NCI-H2196 treated with DMSO at 0.1 percent for 48 hours (cell line): ENCODE data around the gene LHPP.

Experiments
- DNase-seq: peaks from one replicate; lab custom pipeline; 2025; ENCODE audit not compliant: unreplicated experiment; lab: John Stamatoyannopoulos, UW

The LHPP gene

DNA sequence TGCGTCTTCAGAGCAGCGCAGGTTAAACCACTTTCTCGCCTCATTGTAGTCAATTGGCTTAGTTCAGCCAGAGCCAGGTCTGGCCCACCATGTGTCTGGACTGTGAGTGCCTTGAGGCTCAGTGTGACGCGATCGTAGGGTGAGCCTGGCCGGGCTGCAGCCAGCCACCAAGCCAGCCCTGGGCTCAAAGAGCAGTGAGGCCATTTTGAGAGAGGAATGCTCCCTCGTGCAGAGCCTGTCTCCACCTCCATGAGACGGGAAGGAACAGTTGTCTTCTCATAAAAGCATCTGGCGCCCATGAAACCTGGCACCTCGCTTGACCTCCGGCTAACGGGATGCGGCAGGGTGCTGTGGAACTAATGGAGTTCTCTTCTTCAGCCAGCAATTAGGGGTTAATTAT lies 34.5 kb downstream of the LHPP start:
- no peak for DNase-seq

DNA sequence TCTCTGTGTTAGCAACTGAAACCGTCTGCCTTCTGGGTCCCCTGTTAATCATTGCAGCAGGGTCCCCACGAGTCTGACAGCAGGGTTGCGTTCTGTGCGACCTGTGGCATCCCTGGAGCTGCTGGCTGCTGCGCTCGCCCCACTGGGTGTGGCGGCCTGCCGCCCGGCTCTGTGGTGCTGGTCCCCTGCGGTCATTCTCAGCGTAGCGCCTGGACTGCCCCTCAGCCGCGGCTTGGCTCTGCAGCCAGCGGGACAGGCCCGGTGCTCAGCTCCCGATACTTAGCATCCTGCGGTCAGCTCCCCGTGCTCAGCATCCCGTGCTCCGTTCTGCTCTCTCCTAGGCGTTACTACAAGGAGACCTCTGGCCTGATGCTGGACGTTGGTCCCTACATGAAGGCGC lies 35.0 kb downstream of the LHPP start:
- no peak for DNase-seq

DNA sequence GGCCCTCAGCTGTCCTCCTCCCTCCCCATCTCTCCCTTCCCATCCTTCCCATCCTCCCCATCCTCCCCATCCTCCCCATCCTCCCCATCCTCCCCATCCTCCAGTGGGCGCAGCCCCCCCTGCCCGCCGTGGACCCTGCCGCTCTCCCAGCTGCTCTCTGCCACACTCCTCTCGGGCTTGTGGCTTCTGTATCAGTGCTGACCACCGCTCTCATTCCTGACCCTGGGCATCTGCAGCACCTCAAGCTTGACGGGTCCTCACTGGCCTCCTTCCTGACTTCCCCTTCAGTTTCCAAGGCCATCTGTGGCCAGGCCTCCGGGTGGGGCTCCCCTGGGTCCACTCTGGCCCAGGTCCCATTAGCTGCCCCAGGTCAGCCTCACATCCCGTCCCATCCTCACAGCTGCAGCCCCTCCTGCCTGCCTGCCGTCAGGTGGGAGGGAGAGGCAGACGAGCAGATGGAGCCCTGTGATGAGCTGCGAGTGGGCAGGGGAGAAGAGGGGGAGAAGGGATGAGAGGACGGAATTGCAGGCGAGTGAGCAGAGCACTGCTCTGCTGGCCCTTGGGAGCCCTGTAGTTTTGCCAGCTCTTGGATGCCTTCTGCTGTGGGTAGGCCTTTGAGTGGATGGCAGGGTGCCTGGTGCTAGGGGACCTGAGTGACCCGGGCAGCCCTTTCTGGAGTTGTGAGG lies 35.7 kb downstream of the LHPP start:
- no peak for DNase-seq

DNA sequence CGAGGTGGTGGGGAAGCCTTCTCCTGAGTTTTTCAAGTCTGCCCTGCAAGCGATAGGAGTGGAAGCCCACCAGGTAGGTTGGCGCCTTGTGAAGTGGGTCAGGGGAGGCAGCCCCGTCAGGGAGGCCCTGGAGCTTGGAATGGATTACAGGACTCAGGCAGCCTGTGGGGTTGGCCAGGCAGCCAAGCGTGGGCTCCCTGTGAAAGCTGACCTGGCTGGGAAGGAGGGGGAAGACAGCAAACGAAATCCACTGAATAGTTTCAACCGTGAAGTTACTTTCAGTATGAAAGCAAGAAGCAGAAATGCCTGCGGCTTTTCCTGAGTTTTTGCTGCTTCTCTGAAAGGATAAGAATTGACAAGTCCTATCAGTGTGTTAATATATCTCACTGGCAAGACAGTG lies 36.4 kb downstream of the LHPP start:
- DNase-seq = no peak

DNA sequence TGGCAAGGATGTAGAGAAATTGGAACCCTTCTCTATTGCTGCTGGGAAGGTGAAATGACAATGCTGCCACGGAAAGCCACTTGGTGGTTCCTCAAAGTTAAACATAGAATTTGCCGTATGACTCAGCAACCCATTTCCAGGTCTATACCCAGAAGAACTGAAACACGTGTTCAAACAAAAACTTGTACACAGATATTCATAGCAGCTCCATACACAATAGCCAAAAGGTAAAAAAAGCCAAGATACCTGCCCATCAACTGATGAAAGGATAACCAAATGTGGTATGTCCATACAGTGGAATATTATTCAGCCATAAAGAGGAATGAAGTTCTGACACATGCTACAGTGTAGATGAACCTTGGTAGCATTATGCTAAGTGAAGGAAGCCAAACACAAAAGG lies 39.1 kb downstream of the LHPP start:
- no peak for DNase-seq

DNA sequence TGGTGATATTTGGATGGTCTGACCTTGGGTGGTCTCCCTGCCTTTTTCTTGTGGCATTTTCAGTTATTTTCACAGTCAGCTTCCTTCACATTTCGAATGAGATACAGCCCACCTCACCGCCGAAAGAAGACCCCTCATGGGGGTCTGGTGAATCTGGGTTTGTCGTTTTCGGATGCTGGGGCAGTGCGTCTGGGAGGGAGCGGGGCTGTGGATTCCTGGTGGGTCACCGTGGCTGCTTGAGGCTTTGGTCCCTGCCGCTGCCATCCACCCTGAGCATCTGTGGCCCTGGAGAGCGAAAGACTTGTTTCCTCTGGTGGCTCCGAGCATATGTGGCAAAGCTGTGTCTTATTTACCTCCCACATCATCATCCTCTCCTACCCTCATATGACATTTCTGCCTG lies 43.1 kb downstream of the LHPP start:
- DNase-seq = no peak

DNA sequence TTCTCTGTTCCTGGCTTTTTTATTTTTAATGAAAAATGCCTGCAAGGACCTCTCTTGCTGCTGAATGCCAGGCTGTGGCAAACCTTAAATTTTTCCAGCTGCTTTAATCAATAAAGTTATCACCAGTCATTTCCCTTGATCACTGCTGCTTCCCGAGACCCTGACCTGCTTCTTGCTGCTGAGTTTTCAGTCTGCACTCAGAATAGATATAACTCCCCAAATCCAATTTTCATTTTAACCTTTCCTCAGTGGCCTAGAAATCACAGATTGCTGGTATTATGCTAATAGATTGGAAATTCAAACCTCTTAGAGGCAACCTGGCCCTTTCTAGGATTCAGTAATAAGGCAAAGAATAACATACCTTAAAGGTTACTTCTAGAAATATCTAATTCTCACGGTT lies 43.7 kb downstream of the LHPP start:
- DNase-seq = no peak

DNA sequence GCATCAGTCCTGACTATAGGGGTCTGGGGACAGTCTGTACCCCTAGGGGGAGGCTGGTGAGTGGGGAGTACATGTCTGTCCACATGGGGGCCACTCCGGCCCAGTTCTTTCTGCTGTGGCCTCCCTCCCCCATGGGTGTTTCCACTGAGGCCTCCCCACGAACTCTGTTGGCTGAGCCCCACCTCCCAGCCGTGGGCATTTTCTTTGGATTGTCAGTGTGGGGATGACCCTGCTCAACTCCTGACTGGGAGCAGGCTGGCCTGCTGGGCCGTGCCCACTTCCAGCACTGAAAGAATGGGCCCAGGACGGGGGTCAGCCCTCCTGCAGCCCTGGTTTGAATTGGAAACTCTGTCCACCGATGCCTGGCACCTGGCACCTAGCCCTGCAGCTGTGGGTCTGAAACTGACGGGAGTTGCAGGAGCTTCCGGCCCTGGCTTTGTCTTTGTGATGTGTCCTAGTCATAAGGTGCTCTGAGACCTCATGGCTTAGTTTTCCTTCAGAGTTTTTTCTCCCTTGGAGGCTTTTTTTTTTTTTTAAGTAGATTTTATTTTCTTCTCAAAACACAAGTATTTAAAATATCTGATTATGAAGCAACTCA lies 46.5 kb downstream of the LHPP start:
- no peak for DNase-seq

DNA sequence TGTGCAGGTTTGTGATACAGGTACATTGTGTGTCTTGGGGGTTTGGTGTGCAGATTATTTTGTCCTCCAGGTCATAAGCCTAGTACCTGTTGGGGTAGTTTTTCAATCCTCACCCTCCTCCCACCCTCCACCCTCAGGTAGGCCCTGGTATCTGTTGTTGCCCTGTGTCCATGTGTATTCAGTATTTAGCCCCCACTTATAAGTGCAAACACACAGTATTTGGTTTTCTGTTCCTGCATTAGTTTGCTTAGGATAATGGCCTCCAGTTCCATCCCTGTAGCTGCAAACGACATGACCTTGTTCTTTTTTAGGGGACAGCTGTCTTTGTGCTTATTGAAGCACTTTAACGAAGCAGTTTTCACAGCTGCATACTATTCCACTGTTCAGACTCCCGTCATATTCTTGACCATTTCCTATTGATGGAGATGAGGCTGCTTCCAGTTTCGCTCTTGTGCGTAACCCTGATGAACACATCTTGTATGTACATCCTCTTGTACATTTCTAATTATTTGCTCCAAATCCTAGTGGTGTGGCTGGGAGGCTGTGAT lies 47.4 kb downstream of the LHPP start:
- DNase-seq = no peak

DNA sequence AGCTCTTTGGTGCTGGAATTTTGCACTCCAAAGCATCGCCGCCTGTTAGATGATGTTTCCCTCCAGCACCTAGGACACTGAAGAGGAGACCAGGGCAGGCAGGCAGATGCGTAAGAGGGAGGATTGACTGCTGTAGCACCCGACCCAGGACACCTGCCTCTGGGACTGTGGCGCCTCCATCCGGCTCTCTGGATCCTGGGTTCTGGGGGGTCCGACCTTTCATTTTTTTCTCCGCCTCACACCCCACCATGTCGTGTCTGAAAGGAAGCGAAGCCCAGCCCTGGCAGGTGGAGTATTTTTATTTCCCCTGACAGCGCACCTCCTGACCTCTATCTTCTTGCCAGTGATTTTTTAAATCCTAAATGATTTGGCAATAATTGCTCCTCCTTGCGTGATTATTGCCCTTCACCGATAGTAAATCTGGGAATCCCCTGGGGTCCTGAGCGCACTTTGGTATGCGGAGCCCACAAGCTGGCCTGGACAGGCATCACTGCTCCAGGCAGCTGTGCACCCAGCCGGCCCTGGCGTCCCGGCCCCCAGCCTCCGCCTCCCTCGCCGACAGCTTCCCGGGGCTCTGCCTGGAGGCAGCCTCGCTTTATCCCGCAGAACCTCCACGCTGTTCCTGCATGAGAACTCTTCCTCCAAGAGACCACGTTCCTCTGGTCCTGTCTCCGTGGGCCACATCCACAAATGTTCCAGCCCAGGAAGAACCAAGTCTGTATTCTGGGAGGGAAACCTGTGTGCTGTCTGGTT lies 48.4 kb downstream of the LHPP start:
- DNase-seq = no peak

DNA sequence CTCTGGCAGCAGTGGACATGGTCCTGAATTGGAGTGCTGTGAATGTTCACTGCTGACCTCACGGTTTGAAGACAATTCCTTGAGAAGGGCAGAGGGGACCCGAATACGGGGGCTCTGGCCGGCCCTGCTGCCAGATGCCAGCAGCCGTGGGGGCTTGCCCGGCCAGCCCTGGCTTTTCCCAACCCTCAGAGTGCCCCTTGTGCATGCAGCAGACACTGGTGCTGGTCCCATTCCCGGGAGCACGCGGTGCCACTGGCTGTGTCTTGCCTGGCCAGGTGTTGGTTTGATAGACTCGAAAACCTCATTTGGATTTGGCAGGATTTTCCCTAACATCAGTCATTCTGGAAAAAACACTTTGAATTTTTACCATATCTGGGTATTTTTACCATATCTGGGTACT lies 49.1 kb downstream of the LHPP start:
- no peak for DNase-seq

DNA sequence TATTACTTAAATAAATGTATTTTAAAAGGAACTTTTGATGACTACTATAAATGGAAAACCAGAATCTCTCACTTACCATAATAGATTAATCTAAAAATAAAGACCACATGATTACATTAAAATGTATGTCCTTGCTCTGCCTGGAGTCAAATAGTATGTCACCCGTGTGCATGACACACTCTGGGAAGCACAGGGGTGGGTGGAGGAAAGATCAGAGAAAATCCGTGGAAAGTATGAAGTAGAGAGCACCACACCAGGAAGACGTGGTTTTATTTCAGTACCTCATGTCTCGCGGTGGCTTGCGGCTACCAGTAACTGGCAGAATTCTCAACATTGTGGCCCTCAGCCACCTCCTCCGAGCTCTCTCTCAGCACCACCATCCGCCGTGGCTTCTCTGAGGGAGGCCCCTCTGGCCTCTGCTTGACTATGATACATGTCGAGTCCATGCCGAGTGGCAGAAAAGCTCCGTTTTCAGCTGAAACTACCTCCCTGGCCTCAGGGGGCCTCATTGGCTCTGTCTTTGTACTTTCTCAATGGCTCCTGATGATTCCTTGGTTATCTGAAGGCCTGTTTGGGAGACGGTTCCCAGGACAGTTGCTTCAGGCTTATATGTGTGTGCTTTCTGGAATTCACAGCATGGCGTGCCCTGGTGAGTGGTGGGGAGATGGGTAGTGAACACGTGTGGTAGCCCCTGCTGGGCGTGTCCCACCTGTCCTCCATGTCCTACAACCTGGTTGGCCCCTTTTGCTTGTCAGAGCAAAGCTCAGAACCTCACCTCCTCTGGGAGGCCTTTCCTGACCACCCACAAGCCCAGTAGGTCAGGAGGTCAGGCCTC lies 49.8 kb downstream of the LHPP start:
- no peak for DNase-seq

DNA sequence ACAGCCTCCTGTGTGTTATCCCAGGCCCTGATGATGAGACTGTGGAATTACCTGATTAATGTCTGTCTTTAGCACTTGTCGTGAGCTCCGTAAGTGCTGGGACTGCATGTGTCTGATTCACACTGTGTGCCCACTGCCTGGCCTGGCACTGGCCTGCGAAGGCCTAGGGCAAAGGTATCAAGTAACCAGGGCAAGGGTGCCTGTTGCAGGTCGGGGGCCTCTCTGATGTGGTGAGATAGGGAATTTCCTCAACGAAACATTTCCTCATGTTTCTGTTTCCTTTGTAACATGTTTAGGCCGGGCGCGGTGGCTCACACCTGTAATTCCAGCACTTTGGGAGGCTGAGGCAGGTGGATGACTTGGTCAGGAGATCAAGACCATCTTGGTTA lies 50.4 kb downstream of the LHPP start:
- DNase-seq = no peak

DNA sequence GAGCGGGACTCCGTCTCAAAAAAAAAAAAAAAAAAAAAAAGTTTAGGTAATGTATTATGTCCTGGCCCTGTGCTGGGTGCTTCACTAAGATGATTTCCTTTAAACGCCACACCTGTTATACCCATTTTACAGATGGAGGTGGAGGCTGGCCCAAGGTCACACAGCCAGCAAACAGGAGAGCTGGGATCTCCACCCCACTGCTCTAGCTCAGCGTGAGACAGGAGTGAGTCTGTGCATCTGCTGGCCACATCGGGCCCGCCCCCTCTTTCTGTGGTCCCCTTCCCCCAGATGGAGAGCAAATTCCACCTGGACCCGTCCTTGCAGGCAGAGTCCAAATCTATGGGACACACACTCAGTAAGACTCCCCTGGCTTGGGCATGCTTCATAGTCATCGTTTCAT lies 51.0 kb downstream of the LHPP start:
- DNase-seq = no peak

DNA sequence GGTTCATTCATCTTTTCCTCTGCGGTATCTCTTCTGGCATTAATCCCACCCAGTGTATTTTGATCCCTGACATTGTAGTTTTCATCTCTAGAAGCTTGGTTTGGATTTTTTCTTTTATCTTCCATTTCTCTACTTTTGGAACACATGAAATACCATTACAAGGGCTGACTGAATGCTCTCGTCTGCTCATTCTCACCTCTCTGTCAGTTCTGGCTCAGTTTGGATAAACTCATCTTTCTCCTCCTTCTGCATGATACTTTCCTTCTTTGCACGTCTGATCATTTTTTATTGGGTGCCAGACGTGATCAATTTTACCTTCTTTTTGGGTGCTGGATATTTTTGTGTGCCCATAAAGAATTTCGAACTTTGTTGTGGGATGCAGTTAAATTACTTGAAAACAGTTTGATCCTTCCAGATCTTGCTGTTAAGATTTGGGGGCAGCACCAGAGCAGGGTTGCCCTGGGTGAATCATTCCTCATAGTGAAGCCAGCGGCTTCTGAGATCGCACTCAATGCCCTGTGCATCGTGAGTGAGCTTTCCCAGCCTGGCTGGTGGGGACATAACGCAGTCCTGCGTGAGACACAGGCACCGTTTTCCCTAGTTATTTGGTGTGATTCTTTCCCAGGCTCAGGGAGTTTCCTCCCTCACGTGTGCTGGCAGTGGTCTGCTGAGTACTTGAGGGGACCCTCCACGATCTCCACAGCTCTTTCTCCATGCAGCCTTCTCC lies 53.8 kb downstream of the LHPP start:
- DNase-seq = no peak

DNA sequence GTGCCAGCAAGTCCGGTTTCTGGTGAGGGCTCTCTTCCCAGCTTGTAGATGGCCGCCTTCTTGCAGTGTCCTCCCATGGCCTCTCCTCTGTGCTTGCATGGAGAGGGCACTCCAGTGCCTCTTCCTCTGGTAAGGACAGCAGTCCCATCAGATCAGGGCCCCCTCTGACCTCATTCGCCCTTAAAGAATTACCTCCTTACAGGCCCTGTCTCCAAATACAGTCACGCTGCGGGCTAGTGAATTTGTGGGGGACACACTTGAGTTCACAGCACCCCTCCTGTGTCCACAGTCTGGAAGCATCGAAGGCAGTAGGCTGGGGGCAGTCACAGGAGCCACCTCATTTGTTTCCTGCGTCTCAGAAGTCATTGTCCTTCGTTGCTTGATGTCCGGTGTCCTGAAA lies 54.6 kb downstream of the LHPP start:
- no peak for DNase-seq

DNA sequence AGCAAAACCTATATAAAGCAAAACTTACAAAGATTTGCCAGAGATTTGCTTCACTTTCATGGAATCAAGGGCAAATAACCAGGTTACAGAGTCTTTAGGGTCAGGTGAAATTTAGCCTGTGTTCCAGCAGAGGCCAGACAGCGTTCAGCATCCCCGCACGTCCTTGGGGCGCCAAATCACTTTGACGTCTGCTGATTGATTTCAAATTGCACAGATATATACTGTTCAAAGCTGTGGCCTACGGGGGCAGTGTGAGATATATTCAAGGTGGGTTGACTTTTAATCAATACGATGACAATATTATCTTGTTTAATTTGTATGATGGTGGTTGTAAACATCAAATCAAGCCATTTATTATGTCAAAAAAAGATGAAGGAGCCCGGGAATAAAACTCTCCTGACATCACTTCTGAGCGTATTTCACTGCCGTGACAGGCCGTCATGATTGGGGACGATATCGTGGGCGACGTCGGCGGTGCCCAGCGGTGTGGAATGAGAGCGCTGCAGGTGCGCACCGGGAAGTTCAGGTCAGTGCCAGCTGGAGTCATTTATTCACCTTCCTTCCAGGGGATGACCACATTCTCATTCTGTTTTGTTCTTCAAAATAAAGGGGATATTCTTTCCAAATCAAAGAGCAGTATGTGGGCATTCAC lies 55.2 kb downstream of the LHPP start:
- DNase-seq = no peak

DNA sequence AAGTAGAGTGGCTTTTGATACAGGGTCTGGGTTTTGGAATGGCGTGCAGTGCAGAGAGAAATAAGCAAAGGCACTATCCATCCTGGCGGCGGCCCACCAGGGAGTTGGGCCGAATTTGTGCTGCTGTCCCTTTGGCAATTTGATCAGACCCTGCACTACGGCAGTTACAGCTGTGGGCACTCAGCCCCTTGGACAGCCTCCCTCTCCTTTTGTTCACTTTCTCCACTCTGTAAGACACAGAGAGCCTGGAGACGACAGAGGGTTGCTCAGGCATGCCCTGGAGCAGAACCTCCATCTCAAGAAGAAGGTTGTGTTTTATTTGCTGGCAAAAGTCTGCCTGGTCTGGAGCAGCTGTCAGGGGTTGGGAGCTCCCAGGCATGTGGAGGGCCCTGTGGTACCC lies 55.8 kb downstream of the LHPP start:
- DNase-seq = no peak

DNA sequence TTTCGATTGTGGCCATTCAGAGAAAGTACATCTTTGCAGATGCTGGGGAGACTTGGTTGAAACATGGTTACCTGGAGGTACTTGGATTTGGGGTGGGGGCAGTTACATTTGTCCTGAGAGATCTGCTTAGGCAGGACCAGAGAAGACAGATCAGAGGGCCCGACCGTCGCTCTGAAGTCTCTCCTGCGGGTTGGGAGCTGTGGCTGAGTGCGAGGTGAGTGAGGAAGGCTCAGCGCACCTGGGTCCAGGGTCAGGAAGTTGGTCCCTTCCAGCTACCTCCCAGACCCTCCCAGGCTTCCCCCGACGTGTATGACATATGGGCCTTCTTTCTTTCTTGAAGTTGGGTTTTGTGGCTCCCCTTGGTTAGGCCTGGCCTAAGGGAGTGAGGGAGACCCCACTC lies 56.3 kb downstream of the LHPP start:
- no peak for DNase-seq

DNA sequence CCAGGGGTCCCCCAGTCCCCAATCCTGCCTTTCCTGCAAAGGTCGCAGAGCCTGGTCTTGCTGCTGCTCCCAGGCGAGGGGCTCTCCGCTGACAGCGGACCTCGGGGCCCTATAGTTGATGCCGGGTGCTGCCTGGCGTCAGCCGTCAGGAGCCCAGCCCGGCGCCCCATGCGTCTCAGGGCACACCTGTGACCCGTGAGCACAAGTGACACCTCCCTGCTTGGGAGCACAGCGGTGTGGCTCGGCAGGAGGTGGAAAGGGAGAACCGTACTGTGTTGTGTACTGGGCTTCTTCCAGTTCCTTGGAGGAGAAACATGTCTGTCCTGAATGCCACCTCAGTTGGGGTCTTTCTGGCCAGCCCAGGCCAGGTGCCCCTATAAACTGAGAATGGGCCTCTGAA lies 56.7 kb downstream of the LHPP start:
- DNase-seq = no peak
